ENCODE measurements around the gene MTFR2. TPM values are rescaled to one million over a fixed set of nuclear protein-coding genes. Genes with fewer than 3 reads are reported as not detected.

MTFR2 gene
- total RNA-seq, 1 donor from 2014 or later: 0.79 TPM

Other genes starting within 250 kb of the MTFR2 start
- 50.3 and 71.6 TPM in 2 replicates for gene BCLAF1, start 39.5 kb upstream of the MTFR2 start, total RNA-seq